ENCODE data around the gene PJA1. TPM values are rescaled to one million over a fixed set of nuclear protein-coding genes. Genes with fewer than 3 reads are reported as not detected.

The PJA1 gene
- 11.3 TPM for total RNA-seq (ENCODE audit: unreplicated experiment)
- long read RNA-seq, transcript PJA1-202 (2 exons, 2,672 nt) = major isoform, 15 of 18 reads
- long read RNA-seq, partial matches to known transcripts = 0 of 18 reads
- long read RNA-seq, other reads (novel, unspliced or antisense) = 0 of 18 reads

GRCh38 chrX:69165087-69165651, at the start of gene PJA1:
Gene PJA1, minus strand, starts transcription at chrX:69165453. Its CDS starts 2,380 bp downstream, at chrX:69163073.
- no peak for TF ChIP-seq CTCF (IDR thresholded peaks at IDR 0.05; ENCODE audit: unreplicated experiment)
- Mint-ChIP-seq H3K27ac (ENCODE audit: unreplicated experiment) (no peak within 1 kb of the TSS), H3K27me3 (ENCODE audit: unreplicated experiment) (peaks cover 9% of the 10 kb centered on the region), H3K4me1 (ENCODE audit: unreplicated experiment) (peaks cover 3% of the 10 kb centered on the region), H3K36me3 (ENCODE audit: low read depth, unreplicated experiment) (peaks cover 11% of the 10 kb centered on the region), H3K4me3 (ENCODE audit: unreplicated experiment) (peak within 1 kb of the TSS; percentile 88), H3K9me3 (ENCODE audit: unreplicated experiment) (no peaks in the 10 kb centered on the region)
- peak; percentile 64 for DNase-seq (ENCODE audit: low spot score)

- no peaks in the 10 kb centered on the region for H3K9me3 Mint-ChIP-seq (ENCODE audit: unreplicated experiment)
- no peak overlapping the region for H3K27ac Mint-ChIP-seq (ENCODE audit: unreplicated experiment)
- H3K27me3 Mint-ChIP-seq (ENCODE audit: unreplicated experiment) = peaks cover 1% of the 10 kb centered on the region
- H3K4me1 Mint-ChIP-seq (ENCODE audit: unreplicated experiment) = no peaks in the 10 kb centered on the region
- TF ChIP-seq CTCF (IDR thresholded peaks at IDR 0.05; ENCODE audit: unreplicated experiment) = no peak
- DNase-seq (ENCODE audit: low spot score) = no peak
- H3K4me3 Mint-ChIP-seq (ENCODE audit: unreplicated experiment) = no peak overlapping the region
- no peaks in the 10 kb centered on the region for H3K36me3 Mint-ChIP-seq (ENCODE audit: low read depth, unreplicated experiment)
These were observed 49.2 kb upstream of the PJA1 start for GRCh38 chrX:69214463-69214862.

- H3K36me3 Mint-ChIP-seq (ENCODE audit: low read depth, unreplicated experiment) = no peaks in the 10 kb centered on the region
- H3K27ac Mint-ChIP-seq (ENCODE audit: unreplicated experiment) = no peak overlapping the region
- no peaks in the 10 kb centered on the region for H3K9me3 Mint-ChIP-seq (ENCODE audit: unreplicated experiment)
- no peak overlapping the region for H3K4me3 Mint-ChIP-seq (ENCODE audit: unreplicated experiment)
- no peak for DNase-seq (ENCODE audit: low spot score)
- H3K27me3 Mint-ChIP-seq (ENCODE audit: unreplicated experiment) = peaks cover 2% of the 10 kb centered on the region
- no peaks in the 10 kb centered on the region for H3K4me1 Mint-ChIP-seq (ENCODE audit: unreplicated experiment)
- no peak for TF ChIP-seq CTCF (IDR thresholded peaks at IDR 0.05; ENCODE audit: unreplicated experiment)
These were observed 46.4 kb upstream of the PJA1 start for GRCh38 chrX:69211701-69212100.

GRCh38 chrX:69210581-69210980, 45.3 kb upstream of the PJA1 start:
- no peak overlapping the region for H3K27ac Mint-ChIP-seq (ENCODE audit: unreplicated experiment)

More at GRCh38 chrX:69210581-69210980, 45.3 kb upstream of the PJA1 start:
- Mint-ChIP-seq H3K27me3 (ENCODE audit: unreplicated experiment) (peaks cover 2% of the 10 kb centered on the region), H3K4me3 (ENCODE audit: unreplicated experiment) (no peak overlapping the region), H3K4me1 (ENCODE audit: unreplicated experiment) (no peaks in the 10 kb centered on the region), H3K9me3 (ENCODE audit: unreplicated experiment) (no peaks in the 10 kb centered on the region), H3K36me3 (ENCODE audit: low read depth, unreplicated experiment) (no peaks in the 10 kb centered on the region)
- no peak for DNase-seq (ENCODE audit: low spot score)
- no peak for TF ChIP-seq CTCF (IDR thresholded peaks at IDR 0.05; ENCODE audit: unreplicated experiment)

All from endothelial cell (in vitro differentiated cells).